ENCODE results near the gene MYBPC3.

DNA sequence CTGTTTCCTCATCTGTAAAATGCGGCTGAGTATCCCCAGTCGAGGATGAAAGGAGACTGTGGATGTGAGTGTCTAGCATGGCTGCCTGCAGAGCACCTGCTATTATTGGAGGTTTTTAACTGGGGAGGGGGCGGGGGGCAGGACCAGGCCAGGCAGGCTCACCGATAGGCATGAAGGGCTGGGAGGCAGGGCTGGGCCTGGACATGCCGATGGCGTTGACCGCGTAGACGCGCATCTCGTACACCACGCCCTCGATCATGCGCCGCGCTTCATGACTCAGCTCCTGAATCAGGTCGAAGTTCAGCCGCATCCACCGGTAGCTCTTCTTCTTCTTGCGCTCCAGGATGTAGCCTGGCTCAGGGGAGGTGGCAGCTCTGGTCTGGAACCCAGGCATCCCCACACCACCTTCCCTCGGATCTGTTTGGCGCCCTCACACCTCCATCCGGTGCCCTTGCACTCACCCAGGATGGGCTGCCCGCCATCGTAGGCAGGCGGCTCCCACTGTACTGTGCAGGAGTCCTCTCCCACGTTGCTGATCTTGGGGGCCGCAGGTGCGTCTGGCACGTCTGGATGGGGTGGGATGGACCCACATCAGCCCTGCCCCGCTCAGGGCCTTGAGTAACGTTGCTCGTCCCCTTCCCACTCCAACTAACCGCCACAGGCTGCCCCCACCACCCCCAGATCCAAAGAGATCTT, 15.1 kb downstream of the MYBPC3 start:
- TF ChIP-seq, protein P1, sequence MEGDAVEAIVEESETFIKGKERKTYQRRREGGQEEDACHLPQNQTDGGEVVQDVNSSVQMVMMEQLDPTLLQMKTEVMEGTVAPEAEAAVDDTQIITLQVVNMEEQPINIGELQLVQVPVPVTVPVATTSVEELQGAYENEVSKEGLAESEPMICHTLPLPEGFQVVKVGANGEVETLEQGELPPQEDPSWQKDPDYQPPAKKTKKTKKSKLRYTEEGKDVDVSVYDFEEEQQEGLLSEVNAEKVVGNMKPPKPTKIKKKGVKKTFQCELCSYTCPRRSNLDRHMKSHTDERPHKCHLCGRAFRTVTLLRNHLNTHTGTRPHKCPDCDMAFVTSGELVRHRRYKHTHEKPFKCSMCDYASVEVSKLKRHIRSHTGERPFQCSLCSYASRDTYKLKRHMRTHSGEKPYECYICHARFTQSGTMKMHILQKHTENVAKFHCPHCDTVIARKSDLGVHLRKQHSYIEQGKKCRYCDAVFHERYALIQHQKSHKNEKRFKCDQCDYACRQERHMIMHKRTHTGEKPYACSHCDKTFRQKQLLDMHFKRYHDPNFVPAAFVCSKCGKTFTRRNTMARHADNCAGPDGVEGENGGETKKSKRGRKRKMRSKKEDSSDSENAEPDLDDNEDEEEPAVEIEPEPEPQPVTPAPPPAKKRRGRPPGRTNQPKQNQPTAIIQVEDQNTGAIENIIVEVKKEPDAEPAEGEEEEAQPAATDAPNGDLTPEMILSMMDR (conservative IDR thresholded peaks at IDR 0.05 in 1 of 2, IDR thresholded peaks at IDR 0.05 in 1 of 2; ENCODE audit: low read depth in 1 of 2, low read length in 2 of 2): no peak
- no peak for TF ChIP-seq EZH2 (IDR thresholded peaks at IDR 0.05; ENCODE audit: low read length, missing control alignments)
